DMS114 treated with DMSO at 0.1 percent for 48 hours (cell line): Measurements from ENCODE around the gene CGGBP1.
"Not testable (repeated sequence)": the region's sequence is repeated elsewhere in the genome, so short reads cannot be mapped to it uniquely, and the experiment has no call there.

Experiments
- DNase-seq: peaks from one replicate; lab custom pipeline; 2025; ENCODE audit not compliant: unreplicated experiment; lab: John Stamatoyannopoulos, UW

Gene CGGBP1

GRCh38 chr3:88034491-88035275 is 24.1 kb downstream of the CGGBP1 start:
- no peak for DNase-seq

DNA sequence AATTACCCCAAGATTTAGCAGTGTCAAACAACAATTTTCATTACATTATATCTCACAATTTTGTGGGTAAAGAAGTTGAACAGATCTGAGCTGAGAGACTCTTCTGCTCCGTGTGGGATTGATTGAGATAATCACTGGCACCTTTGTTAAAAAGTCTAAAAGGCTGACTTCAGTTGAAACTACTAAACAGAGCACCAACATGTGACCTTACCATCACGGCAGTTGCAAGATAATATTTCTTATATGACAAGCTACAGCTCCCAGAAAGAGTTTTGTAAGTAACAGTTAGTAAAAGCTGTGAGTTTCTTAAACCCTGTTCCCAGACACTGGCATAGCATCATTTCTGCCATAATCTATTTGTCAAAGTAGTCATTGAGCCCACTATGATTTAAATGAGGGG is 25.0 kb downstream of the CGGBP1 start:
- DNase-seq = no peak

GRCh38 chr3:88033079-88033478 is 25.7 kb downstream of the CGGBP1 start:
- no peak for DNase-seq

GRCh38 chr3:88032245-88032644 is 26.6 kb downstream of the CGGBP1 start:
- DNase-seq = no peak

- peak; percentile 55 for DNase-seq
Observed at GRCh38 chr3:88031642-88032077, 27.1 kb downstream of the CGGBP1 start.

GRCh38 chr3:88030210-88030609 is 28.6 kb downstream of the CGGBP1 start:
- no peak for DNase-seq

DNA sequence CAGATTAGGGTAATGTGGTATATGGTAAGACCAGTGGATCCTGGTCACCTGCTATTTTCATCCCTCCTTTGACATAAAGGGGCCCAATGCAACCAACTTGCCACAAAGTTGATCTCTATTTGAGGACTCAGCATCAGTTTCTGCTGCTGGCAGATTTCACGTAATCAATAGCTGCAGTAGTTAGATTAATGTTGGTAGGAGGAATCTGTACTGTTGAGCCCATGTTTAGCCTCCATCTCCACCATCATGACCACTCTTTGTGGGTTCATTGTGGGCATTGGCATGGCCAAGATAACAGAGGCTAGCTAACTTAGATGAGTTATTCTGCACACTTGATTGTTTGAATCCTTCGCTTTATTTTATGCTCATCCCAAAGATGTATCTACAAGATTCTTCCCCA is 29.9 kb downstream of the CGGBP1 start:
- DNase-seq = no peak

- no peak for DNase-seq
Observed at GRCh38 chr3:88025001-88025552, 33.7 kb downstream of the CGGBP1 start.

GRCh38 chr3:88019024-88019423 is 39.8 kb downstream of the CGGBP1 start:
- no peak for DNase-seq

GRCh38 chr3:88015656-88016055 is 43.1 kb downstream of the CGGBP1 start:
- not testable (repeated sequence) for DNase-seq

GRCh38 chr3:88013592-88013991 is 45.2 kb downstream of the CGGBP1 start:
- DNase-seq = no peak

DNA sequence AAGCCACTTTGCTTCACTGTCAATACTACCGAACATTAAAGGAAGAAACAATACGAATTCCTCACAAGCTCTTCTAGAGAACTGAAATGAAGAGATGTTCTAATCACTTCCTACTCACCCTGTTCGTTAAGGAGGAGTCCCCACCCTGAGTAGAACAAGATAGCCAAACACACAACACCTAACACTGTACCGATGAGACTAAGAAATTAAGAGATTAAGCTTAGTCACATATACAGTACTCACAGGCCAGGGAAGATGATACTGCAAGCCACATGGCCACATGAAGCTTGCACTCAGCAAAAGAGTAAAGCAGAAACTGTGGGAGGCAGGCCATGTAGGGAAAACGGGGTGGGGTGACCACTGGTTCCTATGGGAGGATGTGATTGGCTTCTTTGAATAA is 48.0 kb downstream of the CGGBP1 start:
- no peak for DNase-seq

- no peak for DNase-seq
Observed at GRCh38 chr3:88009066-88009465, 49.7 kb downstream of the CGGBP1 start.

DNA sequence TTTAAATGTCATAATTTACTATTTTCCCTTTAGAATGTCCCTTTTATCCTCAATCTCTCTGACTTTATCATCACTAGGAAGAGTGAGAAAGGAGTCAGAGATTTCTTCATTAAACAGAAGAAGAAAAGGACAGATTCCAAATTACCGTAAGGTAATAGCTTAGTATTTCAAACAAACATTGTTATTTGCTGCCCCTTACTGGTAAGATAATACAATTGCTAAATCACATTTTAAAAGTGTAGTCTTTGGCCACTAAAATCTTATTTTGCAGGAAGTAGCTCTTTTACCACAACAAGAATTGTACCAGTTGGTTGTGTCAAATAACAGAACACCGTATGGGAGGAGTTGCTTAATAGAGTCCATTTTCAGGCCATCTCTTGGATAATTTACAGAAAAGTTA is 53.7 kb downstream of the CGGBP1 start:
- DNase-seq = peak; percentile 77

GRCh38 chr3:88003115-88003755 is 55.6 kb downstream of the CGGBP1 start:
- peak; percentile 82 for DNase-seq

- no peak for DNase-seq
Observed at GRCh38 chr3:88002448-88002847, 56.4 kb downstream of the CGGBP1 start.
